Duodenal mucosa (tissue), 2 donors: ENCODE data around the gene AGAP2.

Source experiments
- H3K27ac ChIP-seq: one replicate; pipeline ENCODE4 v1.7.0; 2013; ENCODE audit warnings: low read depth, low read length
- H3K27me3 ChIP-seq, 2 donors: one replicate each; pipeline ENCODE4 v1.7.0; 2013; ENCODE audit warnings: low read length in 2 of 2, control low read depth in 1 of 2; ENCODE audit not compliant: insufficient read depth in 2 of 2, control insufficient read depth in 1 of 2
- H3K36me3 ChIP-seq, 2 donors: one replicate each; pipeline ENCODE4 v1.7.0; 2013; ENCODE audit warnings: low read length in 2 of 2, control low read depth in 1 of 2; ENCODE audit not compliant: insufficient read depth in 2 of 2, control insufficient read depth in 1 of 2
- H3K4me1 ChIP-seq, 2 donors: one replicate each; pipeline ENCODE4 v1.7.0; 2013; ENCODE audit warnings: low read length in 2 of 2, control low read depth in 1 of 2; ENCODE audit not compliant: insufficient read depth in 2 of 2, control insufficient read depth in 1 of 2
- H3K4me3 ChIP-seq, 2 donors: one replicate each; pipeline ENCODE4 v1.7.0; 2013; ENCODE audit warnings: low read length in 2 of 2, low read depth in 1 of 2
- H3K9ac ChIP-seq, 2 donors: one replicate each; pipeline ENCODE4 v1.7.0; 2013; ENCODE audit warnings: low read length in 2 of 2, low read depth in 1 of 2
- H3K9me3 ChIP-seq, 2 donors: one replicate each; pipeline ENCODE4 v1.7.0; 2013; ENCODE audit warnings: low read length in 2 of 2, control low read depth in 1 of 2; ENCODE audit not compliant: control insufficient read depth in 1 of 2

AGAP2 gene

GRCh38 chr12:57769594-57769993 lies 31.1 kb upstream of the AGAP2 start:
- Histone ChIP-seq H3K27ac (no peak overlapping the region), H3K9ac (no peak overlapping the region), H3K36me3 (peaks cover 5 to 19% of the 10 kb centered on the region in 2 donors), H3K4me1 (peaks cover 30 to 42% of the 10 kb centered on the region in 2 donors), H3K27me3 (peaks cover 24 to 25% of the 10 kb centered on the region in 2 donors), H3K4me3 (no peak overlapping the region), H3K9me3 (no peaks in the 10 kb centered on the region)

GRCh38 chr12:57767876-57768275 lies 29.3 kb upstream of the AGAP2 start:
- Histone ChIP-seq H3K36me3 (peaks cover 5 to 19% of the 10 kb centered on the region in 2 donors), H3K9ac (no peak overlapping the region), H3K4me3 (no peak overlapping the region), H3K27ac (no peak overlapping the region), H3K27me3 (peaks cover 25 to 33% of the 10 kb centered on the region in 2 donors), H3K4me1 (peaks cover 30 to 43% of the 10 kb centered on the region in 2 donors), H3K9me3 (no peaks in the 10 kb centered on the region)

- peak overlapping the region in 1 of 2 donors; percentile 77 for H3K4me3 ChIP-seq
Measured at GRCh38 chr12:57767305-57767698, 28.8 kb upstream of the AGAP2 start.

GRCh38 chr12:57766464-57767304 lies 28.1 kb upstream of the AGAP2 start, which contains the start of gene CYP27B1:
Gene CYP27B1, minus strand, starts transcription at chr12:57767078. Its CDS starts 37 bp downstream, at chr12:57767041.
- Histone ChIP-seq H3K9ac (peak within 1 kb of the TSS in 1 of 2 donors; percentile 32), H3K36me3 (peaks cover 5 to 19% of the 10 kb centered on the region in 2 donors), H3K4me1 (peaks cover 30 to 40% of the 10 kb centered on the region in 2 donors), H3K9me3 (no peaks in the 10 kb centered on the region), H3K27me3 (peaks cover 25 to 33% of the 10 kb centered on the region in 2 donors), H3K27ac (no peak within 1 kb of the TSS), H3K4me3 (peak within 1 kb of the TSS; percentile 77 to 83)

More at GRCh38 chr12:57767305-57767698, 28.8 kb upstream of the AGAP2 start:
- peaks cover 30 to 41% of the 10 kb centered on the region in 2 donors for H3K4me1 ChIP-seq
- no peak overlapping the region for H3K9ac ChIP-seq
- peaks cover 25 to 33% of the 10 kb centered on the region in 2 donors for H3K27me3 ChIP-seq
- H3K9me3 ChIP-seq, result no peaks in the 10 kb centered on the region
- peaks cover 5 to 19% of the 10 kb centered on the region in 2 donors for H3K36me3 ChIP-seq
- H3K27ac ChIP-seq, result no peak overlapping the region

GRCh38 chr12:57765698-57766463 lies 27.3 kb upstream of the AGAP2 start:
- Histone ChIP-seq H3K27me3 (peaks cover 25 to 33% of the 10 kb centered on the region in 2 donors), H3K9me3 (no peaks in the 10 kb centered on the region), H3K27ac (no peak overlapping the region), H3K4me3 (peak overlapping the region; percentile 77 to 83), H3K9ac (peak overlapping the region; percentile 7 to 67), H3K4me1 (peaks cover 23 to 32% of the 10 kb centered on the region in 2 donors), H3K36me3 (peaks cover 5 to 19% of the 10 kb centered on the region in 2 donors)

- Histone ChIP-seq H3K36me3 (peaks cover 0 to 19% of the 10 kb centered on the region in 2 donors), H3K27ac (no peak overlapping the region), H3K9me3 (no peaks in the 10 kb centered on the region), H3K4me3 (peak overlapping the region; percentile 77 to 83), H3K4me1 (peaks cover 19 to 29% of the 10 kb centered on the region in 2 donors), H3K9ac (peak overlapping the region; percentile 53 to 67), H3K27me3 (peaks cover 25 to 33% of the 10 kb centered on the region in 2 donors)
Measured at GRCh38 chr12:57765003-57765697, 26.6 kb upstream of the AGAP2 start.

- Histone ChIP-seq H3K27ac (no peak overlapping the region), H3K9me3 (no peaks in the 10 kb centered on the region), H3K4me1 (peaks cover 19 to 29% of the 10 kb centered on the region in 2 donors), H3K4me3 (peak overlapping the region; percentile 77 to 83), H3K27me3 (peaks cover 25 to 33% of the 10 kb centered on the region in 2 donors), H3K36me3 (peaks cover 0 to 15% of the 10 kb centered on the region in 2 donors), H3K9ac (peak overlapping the region; percentile 53 to 67)
Measured at GRCh38 chr12:57764662-57765002, 26.1 kb upstream of the AGAP2 start.

GRCh38 chr12:57763881-57764661 lies 25.5 kb upstream of the AGAP2 start:
- H3K4me3 ChIP-seq, result peak overlapping the region; percentile 77 to 83
- H3K36me3 ChIP-seq, result peaks cover 0 to 11% of the 10 kb centered on the region in 2 donors
- peak overlapping the region in 1 of 2 donors; percentile 67 for H3K9ac ChIP-seq
- no peak overlapping the region for H3K27ac ChIP-seq
- peaks cover 25 to 33% of the 10 kb centered on the region in 2 donors for H3K27me3 ChIP-seq
- peaks cover 19 to 29% of the 10 kb centered on the region in 2 donors for H3K4me1 ChIP-seq
- H3K9me3 ChIP-seq, result no peaks in the 10 kb centered on the region

- H3K36me3 ChIP-seq, result peaks cover 0 to 14% of the 10 kb centered on the region in 2 donors
- H3K9me3 ChIP-seq, result no peaks in the 10 kb centered on the region
- H3K27ac ChIP-seq, result no peak overlapping the region
- peaks cover 25 to 33% of the 10 kb centered on the region in 2 donors for H3K27me3 ChIP-seq
- H3K4me3 ChIP-seq, result no peak overlapping the region
- H3K9ac ChIP-seq, result no peak overlapping the region
- H3K4me1 ChIP-seq, result peaks cover 19 to 29% of the 10 kb centered on the region in 2 donors
Measured at GRCh38 chr12:57762463-57762862, 23.9 kb upstream of the AGAP2 start.
